HG03060 (cell line): ENCODE data around the gene TMEM61.
"Not testable (repeated sequence)": the region's sequence is repeated elsewhere in the genome, so short reads cannot be mapped to it uniquely, and the experiment has no call there.

Experiments
- ATAC-seq: cut with Tn5 transposase; IDR thresholded peaks from one replicate; pipeline ENCODE4 v1.9.1; 2021; ENCODE audit warnings: low read depth, moderate number of reproducible peaks; ENCODE audit not compliant: unreplicated experiment

TMEM61 gene

DNA sequence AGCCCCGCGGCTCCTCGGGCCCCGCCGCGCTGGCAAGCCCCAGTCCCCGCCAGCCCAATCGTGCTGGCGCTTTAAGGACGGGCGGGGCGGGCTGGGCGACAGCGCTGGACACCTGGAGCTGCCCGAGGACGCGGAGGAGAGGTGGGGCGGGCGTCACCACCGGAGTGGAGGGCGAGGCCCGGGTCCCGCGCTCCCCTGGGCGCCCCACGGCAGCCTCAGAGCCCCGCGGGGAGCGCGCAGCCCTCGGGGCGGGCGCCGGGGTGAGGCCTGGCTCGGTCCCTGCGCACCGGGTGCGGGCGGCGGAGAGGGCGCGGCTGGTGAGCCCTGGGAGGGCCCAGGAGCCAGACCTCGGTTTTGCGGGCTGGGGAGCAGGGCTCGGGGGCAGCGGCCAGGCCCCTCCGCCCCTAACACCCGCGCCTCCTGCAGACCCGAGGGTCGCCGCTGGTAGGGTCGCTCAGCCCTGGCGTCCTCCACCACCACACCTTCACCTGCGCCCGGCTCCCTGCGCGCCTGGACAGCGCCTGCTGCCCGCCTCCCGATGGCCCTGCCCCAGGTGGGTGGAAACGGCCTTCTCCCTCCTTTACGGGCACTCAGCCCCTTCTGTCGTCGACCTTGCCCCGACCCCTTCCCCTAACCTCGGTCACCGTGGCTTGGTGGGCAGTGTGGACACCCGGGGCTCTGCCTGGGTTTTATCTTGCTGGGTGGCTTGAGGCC, at the start of gene TMEM61:
TSS of gene TMEM61 (plus strand) at position 101 of the 714 bp plus-strand sequence. CDS start at position 539, 438 bp downstream.
- ATAC-seq = no peak

DNA sequence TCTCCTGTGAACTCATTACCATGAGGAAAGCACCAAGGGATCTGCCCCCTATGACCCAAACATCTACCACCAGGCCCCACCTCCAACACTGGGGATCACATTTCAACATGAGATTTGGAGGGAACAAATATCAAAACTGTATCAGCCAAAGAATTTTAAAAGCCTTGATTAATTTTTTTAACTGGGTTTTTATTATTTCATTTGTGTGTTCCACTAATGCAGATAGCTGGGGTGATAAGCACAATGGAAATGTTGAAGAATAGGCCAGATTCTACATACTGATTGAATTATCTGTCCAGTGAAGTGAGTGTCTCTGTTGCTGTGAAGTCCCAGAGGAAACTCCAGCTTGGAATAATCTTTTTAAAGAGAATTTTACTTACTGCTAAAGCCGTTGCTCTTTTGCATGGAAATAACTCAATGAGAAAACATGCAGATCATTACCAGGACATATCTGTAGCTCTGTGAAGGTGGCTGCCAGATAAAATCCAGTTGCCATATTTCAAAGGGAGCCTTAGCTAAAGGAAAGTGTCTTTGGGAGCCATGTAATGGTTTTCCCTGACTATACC, 49.1 kb upstream of the TMEM61 start:
- ATAC-seq = no peak

DNA sequence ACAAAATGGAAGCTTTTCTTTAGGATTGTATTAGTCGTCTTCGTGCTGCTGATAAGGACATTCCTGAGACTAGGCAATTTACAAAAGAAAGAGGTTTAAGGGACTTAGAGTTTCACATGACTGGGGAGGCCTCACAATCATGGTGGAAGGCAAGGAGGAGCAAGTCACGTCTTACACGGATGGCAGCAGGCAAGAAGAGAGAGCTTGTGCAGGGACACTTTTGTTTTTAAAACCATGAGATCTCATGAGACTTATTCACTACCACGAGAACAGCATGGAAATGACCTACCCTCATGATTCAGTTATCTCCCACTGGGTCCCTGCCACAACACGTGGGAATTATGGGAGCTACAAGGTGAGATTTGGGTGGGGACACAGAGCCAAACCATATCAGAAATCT, 46.3 kb upstream of the TMEM61 start:
- ATAC-seq = not testable (repeated sequence)

DNA sequence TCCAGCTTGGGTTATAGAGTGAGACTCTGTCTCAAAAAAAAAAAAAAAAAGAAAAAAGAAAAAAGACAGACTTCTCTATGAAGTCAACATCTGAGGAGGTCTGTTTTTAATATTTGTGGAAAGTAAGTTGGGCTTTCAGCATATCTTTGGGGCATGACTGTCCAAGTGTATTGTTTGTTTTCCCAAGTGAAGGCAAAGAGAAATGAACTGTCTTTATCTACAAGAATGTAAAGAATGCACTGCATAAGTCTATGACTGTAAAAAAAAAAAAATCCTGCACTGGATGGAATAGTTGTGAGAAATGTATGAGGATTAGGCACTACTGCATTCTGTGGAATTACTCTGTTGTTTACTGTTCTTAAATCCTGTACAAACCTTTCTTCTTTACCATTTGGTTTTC, 45.6 kb upstream of the TMEM61 start:
- ATAC-seq = no peak

DNA sequence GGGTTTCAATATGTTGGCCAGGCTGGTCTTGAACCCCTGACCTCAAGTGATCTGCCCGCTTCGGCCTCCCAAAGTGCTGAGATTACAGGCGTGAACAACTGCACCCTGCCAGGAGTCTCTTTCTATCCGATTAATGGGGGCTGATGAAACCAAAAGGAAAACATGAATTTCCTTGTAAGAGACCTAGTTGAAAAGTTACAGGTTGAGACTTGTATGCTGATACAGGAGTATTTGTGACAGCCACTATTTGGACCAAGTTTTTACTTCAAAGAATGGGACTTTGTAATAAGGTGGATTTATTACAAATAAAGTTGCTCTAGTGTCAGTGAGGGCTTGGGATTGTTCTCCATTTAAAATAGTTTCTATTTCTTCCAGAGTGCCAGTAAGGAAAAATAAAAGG, 43.6 kb upstream of the TMEM61 start:
- no peak for ATAC-seq

DNA sequence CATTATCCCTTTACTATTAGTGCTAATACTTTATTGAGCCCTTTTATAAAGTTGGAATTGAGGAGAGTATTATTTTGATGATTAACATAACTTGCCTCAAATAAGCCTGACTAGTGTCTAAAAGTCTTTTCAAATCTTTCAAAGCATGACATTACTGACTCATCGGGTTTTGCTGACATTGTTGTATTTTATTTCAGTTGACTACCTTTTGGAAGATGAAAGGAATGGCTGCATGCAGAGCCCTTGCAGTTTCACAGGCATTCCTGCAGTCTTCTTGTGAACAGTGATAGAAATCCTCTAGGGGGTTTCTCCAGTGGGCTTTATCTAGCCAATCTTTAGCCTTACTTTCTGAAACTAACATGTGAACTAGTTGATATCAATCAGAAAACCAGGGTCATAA, 43.0 kb upstream of the TMEM61 start:
- no peak for ATAC-seq

DNA sequence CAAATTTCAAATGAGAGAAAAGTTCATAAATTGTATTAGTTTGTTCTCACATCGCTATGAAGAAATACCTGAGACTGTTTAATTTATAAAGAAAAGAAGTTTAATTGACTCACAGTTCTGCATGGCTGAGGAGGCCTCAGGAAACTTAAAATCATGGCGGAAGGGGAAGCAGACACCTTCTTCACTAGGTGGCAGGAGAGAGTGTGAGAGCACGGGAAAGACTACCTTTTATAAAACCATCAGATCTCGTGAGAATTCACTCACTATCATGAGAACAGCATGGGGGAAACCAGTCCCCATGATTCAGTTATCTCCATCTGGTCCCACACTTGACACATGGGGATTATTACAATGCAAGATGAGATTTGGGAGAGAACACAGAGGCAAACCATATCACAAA, 41.5 kb upstream of the TMEM61 start:
- not testable (repeated sequence) for ATAC-seq

DNA sequence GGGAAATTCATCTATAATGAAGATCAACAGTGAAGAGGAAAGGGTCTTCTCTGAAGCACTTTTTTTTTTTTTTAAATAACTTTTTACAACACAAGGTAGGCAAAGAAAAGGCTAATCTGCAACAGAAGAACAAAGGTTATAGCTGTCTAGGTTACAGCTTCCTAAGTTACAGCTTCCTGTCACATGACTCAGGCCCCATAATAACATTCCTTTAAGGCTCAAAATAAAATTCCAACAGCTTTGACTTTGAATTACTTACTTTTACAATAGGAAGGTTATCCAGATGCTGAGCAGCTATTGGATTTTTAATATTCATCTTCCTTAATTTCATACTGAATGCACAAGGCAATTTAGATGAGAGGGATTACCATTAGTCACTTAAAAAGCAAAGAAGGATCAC, 40.4 kb upstream of the TMEM61 start:
- ATAC-seq = no peak

DNA sequence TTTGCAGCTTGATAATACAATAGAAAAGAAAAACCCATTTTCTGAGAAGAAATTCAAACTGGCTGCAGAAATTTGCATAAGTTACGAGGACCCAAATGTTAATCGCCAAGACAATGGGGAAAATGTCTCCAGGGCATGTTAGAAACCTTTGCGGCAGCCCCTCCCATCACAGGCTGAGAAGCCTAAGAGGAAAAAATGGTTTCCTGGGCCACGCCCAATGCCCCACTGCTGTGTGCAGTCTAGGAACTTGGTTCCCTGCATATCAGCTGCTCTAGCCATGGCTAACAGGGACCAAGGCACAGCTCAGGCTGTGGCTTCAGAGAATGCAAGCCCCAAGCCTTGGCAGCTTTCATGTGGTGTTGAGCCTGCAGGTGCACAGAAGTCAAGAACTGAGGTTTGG, 37.5 kb upstream of the TMEM61 start:
- no peak for ATAC-seq

DNA sequence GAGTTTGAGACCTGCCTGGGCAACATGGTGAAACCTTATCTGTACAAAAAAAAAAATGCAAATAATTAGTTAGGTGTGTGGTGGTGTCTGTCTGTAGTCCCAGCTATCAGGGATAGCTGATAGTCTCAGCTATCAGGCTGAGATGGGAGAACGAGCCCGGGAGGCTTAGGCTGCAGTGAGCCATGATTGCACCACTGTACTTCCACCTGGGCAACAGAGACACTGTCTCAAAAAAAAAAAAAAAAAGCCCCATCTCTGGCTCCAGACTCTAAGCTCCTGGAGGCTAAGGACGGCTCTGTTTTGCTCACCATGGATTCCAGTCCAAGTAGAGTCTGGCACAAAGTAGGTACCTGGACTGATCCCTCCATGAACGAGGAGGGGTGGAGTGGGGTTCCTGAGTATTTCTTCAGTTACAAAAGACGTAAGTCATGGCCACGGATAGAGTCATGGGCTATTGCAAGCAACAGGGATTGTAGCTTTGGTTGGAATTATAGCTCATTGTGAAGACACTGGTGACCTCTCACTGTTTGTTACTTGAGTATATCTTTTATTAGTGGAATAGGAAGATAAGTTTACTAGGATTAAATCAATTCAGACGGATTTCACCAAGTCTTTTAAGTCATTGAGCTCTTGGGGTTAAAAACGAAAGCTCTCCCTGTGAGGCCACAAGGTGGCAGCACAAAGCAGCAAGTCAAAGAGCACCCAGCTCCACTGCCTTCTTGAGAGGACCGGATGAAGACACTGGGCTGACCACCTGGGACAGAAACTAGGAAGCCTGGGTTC, 35.6 kb upstream of the TMEM61 start:
- no peak for ATAC-seq

DNA sequence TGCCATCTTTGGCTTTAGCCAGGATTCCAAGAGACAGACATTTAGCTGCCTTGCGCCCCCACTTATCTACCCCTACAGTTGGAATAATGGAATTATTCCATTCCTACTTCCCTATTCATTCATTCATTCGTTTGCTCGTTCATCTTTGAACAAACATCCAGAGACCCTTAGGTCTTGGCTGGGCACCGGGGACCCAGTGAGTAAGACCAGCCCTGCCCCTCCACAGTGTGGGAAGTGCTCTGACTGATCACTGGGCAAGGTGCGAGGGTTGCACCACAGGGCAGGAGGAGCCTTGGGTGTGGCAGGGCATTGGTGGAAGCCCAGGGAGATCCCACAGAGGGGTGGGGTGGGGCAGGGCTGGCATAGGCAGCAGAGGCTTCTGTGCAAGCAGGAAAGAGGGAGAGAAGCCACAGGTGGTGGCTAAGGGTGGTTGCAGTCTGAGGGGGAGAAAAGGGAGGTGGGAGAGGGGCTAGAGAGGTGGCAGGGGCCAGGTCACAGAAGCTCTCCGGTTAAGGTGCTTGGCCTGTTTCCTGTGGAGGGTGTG, 35.0 kb upstream of the TMEM61 start:
- no peak for ATAC-seq

DNA sequence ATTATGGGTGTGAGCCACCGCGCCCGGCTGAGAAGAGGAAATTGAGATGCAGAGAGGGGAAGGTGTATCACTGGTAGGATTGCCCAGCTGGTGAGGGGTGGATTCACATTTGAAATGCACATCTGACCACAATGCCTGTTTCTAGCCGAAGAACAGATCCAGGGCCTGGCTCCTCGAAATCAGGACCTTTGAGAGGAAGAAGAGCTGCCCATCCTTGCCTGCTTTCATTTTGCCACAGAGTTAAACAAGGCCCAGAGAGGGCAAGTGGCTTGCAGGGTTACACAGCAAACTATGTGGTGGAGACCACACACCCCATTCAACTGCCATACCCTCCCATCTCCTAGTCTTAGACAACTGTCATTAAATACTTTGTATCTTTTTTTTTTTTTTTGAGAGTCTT, 32.9 kb upstream of the TMEM61 start:
- ATAC-seq = no peak

DNA sequence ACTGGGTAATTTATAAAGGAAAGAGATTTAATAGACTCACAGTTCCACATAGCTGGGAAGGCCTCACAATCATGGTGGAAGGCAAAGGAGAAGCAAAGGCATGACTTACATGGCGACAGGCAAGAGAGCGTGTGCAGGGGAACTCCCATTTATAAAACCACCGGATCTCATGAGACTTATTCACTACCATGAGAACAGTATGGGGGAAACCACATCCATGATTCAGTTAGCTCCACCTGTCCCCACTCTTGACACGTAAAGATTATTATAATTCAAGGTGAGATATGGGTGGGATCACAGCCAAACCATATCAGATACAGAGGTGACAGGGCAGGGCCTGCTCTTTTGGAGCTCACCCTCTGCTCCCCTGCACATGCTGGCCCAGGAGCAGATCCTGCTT, 31.4 kb upstream of the TMEM61 start:
- ATAC-seq = no peak

DNA sequence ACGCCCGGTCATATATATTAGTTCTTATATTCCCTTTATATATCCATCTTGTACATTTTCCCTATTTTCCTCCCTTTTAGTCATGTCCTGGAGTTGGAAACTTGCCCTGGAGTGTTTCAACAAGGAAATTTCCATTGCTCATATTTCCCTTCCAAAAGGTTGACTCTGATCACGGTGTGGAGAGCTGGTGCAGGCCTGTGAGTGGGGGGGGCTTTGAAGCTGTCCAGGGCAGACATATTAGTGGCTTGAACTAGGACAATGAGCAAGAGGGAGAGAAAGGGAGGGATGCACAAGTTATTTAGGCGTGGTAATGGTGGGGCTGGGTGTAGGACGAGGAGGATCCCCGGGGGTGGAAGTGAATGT, 30.4 kb upstream of the TMEM61 start:
- no peak for ATAC-seq

DNA sequence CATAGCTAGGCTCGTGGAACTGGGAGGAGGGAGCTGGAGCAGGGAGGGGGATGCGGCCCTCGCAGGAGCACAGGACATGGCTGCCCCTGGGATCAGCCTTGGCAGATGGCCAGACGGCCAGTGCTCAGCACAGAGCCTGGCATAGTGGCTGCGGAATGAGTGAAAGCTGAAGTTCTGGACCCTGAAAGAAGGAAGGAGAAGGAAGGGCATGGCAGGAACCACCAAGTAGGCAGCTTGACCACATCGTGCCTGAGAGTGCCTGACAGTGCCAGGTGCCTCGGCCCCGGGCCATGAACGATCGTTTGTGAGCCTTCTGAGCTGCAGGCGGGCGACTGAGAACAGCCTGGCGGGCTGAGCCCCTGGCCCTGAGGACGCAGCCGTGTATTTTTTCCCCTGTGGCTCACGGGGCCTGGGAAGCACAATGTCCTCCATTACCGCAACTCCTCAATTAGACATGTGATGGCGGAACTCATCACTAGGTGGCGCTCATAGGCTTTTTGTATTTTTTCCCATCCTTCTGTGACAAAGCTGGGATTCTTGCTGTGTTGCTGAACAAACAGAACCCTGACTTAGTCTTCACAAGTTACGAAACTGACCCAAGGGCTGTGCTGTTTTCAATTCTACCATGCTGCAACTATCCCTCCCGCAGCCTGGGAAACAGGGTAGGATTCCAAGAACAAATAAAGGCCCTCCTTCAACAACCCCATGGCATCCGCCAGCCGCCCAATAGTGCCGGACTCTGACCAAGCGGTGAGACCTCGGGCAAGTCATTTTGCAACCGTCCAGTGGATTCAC, 29.9 kb upstream of the TMEM61 start:
- ATAC-seq = no peak

DNA sequence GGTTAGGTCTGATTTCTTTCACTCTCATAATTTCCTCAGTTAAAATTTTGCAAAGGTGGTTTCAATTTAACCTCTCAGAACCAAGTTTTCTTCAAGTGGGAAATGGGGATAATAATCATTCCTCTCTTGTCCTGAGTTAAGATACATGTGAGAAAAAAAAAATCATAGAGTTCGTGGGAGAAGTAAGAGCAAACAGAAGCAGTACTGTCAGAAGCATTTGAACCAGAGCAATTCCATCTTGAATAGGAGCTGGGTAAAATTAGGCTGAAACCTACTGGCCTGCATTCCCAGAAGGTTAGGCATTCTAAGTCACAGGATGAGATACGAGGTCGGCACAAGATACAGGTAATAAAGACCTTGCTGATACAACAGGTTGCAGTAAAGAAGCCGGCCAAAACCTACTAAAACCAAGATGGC, 28.6 kb upstream of the TMEM61 start:
- no peak for ATAC-seq

DNA sequence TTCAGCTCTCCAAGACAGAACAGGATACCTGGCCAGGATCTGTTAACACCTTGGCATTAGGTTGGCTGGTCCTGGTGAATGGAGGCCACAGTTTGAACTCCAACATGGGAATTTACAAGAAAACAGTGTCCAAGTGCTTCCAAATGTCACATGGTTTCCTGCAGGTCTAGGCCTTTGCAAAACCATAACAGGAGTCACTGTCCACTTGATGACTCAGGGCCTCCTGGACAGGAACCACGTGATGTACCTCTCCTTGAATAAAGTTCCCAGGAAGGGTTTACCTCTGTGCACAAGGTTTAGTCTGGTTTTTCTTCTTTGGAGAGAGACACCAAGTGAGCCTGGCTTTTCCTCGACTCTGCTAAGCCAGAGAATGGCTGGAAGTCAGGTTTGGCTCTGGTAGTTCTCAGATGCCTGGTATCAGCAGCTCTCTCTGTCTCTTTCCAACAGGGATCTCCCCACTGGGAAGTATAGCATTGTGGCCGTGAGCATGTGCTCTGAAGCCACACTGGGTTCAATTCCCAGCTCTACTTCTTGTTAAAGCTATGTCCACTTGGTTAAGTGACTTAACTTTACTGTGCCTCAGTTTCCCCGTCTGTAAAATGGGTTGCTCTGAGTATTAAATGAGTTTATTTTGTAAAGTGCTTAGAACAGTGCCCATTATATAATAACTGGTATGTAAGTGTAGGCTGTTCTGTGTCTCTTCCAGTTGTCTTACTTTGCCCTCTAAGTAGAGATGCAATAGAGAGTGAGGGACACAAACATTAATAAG, 27.3 kb upstream of the TMEM61 start:
- no peak for ATAC-seq

DNA sequence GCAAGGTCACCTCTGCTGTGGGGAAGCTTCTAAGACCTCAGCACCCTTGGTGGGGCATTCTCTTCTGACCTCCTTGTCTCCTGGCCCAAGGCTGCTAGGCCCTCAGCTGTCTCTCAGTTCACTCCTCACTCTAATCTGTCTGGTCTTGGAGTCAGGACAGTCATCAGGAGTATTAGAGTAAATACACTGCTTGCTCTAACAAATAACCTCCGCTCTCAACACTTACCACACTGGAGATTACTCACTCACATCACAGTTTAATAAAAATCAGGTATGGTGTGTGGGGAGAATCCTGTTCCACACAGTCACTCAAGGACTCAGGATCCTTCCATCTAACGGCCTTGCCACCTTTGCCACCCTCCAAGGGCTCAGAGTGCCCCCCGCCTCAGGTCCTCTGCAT, 26.6 kb upstream of the TMEM61 start:
- ATAC-seq = no peak

DNA sequence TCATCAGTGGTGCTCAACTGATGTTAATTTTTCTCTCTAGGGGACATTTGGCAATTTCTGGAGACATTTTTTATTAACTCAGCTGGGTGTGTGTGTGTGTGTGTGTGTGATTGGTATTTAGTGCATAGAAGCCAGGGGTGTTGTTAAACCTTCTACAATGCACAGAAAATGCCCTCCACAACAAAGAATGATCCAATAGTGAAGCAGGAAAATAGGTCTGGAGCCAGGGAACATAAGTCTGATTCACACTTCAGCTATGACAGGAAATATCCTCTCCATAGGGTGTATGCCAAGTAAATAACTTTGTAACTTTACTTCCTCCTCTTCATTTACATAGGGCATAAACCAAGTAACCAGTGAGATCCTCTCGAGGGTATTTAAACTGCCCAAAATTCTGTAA, 25.1 kb upstream of the TMEM61 start:
- no peak for ATAC-seq

DNA sequence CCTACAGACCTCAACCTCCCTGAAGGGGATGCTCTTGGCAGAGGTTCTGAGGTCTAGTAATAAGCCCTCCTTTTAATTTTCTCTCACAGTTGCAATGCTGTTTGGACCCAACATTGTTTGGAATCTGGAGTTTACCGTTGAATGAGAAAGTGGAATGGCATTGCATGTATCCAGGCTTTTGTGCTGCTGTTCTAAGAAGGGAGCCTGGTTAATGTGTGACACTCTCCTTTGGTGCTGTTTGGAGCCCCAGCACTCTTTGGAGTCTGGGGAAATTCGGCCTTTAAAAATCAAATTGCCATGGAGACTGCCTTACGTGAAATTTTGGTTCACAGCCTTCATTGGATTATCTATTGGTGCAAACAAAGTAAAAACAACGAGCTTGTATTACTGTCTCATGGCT, 23.7 kb upstream of the TMEM61 start:
- no peak for ATAC-seq
